ENCODE results near the gene SMIM24. TPM values are rescaled to one million over a fixed set of nuclear protein-coding genes. Genes with fewer than 3 reads are reported as not detected.

Gene SMIM24
- total RNA-seq, 1 experiment from 2014 or later, result 0.36 TPM

DNA sequence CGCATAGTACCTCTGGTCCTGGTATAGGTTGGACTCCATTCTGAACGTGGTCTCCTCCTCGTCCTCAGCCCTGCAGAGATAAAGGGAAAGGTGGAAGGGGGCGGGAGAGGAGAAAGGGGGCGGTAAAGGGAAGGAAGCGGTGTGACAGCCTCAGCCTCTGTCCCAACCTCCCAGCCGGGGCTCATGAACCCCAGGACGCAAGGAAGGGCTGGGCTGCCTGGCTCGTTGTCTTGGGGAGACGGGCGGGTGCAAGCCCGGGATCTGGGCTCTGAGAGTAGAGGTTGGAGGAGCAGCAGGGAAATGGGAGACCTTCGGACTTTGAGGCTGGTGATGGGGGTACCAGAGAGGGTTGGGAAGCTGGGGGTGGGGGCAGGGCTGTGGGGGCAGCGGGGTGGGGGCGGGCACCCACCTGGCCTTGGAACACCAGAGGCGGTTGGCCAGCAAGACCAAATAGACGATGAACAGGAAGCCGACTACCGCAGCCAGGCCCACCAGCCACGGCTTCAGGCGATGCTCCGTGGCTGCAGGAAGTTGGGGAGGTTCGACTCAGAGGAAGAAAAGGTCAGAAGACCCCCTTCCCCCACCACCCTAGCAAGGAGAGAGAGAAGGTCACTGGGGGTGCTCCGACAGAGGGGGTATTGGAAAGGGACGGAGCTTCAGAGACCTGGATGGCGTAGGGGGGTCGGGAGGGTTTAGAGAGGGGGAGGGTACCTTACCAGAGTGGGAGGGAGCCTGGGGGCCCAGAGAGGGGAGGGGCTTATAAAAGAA lies 1.7 kb downstream of the SMIM24 start:
- POLR2A ChIA-PET (ENCODE audit: unreplicated experiment), result no interaction called here
- no peaks in the 10 kb centered on the region for H3K27me3 ChIP-seq (ENCODE audit: low read length)
- intact Hi-C loops (cut with micrococcal nuclease), result no loop called here
- no peaks in the 10 kb centered on the region for H4K20me1 ChIP-seq (ENCODE audit: low read length)
- no peak overlapping the region for H3K9ac ChIP-seq (ENCODE audit: low read length)
- no peak overlapping the region for H3K4me2 ChIP-seq (ENCODE audit: low read length)
- H3K27ac ChIP-seq (ENCODE audit: low read length), result no peak overlapping the region
- ATAC-seq, result no peak
- CTCF ChIA-PET, result no interaction called here
- H3K9me3 ChIP-seq (ENCODE audit: low read length), result no peaks in the 10 kb centered on the region
- no peak overlapping the region for H2AFZ ChIP-seq (ENCODE audit: low read length)
- BruUV-seq (replicated peaks), result no TSS peak
- no peak for DNase-seq
- H3K4me1 ChIP-seq (ENCODE audit: insufficient read depth, low read length), result no peaks in the 10 kb centered on the region
- TF ChIP-seq, protein P1, sequence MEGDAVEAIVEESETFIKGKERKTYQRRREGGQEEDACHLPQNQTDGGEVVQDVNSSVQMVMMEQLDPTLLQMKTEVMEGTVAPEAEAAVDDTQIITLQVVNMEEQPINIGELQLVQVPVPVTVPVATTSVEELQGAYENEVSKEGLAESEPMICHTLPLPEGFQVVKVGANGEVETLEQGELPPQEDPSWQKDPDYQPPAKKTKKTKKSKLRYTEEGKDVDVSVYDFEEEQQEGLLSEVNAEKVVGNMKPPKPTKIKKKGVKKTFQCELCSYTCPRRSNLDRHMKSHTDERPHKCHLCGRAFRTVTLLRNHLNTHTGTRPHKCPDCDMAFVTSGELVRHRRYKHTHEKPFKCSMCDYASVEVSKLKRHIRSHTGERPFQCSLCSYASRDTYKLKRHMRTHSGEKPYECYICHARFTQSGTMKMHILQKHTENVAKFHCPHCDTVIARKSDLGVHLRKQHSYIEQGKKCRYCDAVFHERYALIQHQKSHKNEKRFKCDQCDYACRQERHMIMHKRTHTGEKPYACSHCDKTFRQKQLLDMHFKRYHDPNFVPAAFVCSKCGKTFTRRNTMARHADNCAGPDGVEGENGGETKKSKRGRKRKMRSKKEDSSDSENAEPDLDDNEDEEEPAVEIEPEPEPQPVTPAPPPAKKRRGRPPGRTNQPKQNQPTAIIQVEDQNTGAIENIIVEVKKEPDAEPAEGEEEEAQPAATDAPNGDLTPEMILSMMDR (conservative IDR thresholded peaks at IDR 0.05; ENCODE audit: low read depth, low read length), result no peak
- TF ChIP-seq EZH2phosphoT487 (IDR thresholded peaks at IDR 0.05; ENCODE audit: borderline replicate concordance, low read length), result no peak
- no peaks in the 10 kb centered on the region for H3K9me2 ChIP-seq (replicated peaks; ENCODE audit: low read length)
- no peaks in the 10 kb centered on the region for H3F3A ChIP-seq (ENCODE audit: low read length, unreplicated experiment)
- H3K79me2 ChIP-seq (ENCODE audit: low read length), result no peaks in the 10 kb centered on the region
- H3K4me3 ChIP-seq (ENCODE audit: low read length), result no peak overlapping the region
- H3K36me3 ChIP-seq (ENCODE audit: low read depth, low read length), result no peaks in the 10 kb centered on the region

DNA sequence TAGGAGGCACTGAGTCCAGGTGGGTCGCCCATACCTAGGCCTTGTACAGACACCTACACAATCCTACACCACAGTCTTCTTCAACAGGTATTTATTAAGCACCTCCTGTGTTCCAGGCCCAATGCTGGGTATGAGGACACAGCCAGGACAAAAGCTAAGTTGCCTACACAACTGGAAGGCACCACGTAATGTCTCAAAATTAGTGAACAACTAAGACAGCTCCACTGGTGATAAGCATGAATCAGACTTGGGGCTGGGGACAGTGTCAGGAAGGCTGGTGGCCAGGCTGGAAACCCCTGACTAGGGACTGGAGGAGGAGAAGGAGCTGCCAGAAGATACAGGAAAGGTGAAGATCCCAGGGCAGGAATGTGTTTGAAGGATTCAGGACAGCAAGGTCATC lies 2.4 kb downstream of the SMIM24 start:
- ChIA-PET CTCF (no interaction called here), POLR2A (ENCODE audit: unreplicated experiment) (no interaction called here)
- H3K27me3 ChIP-seq (ENCODE audit: low read length), result no peaks in the 10 kb centered on the region
- no peaks in the 10 kb centered on the region for H4K20me1 ChIP-seq (ENCODE audit: low read length)
- H3K9me2 ChIP-seq (replicated peaks; ENCODE audit: low read length), result no peaks in the 10 kb centered on the region
- BruUV-seq (replicated peaks), result no TSS peak
- intact Hi-C loops (cut with micrococcal nuclease), result no loop called here
- ATAC-seq (no peak), DNase-seq (no peak)
- H3F3A ChIP-seq (ENCODE audit: low read length, unreplicated experiment), result no peaks in the 10 kb centered on the region
- TF ChIP-seq, protein P1 (conservative IDR thresholded peaks at IDR 0.05; ENCODE audit: low read depth, low read length), result no peak
- no peak for TF ChIP-seq EZH2phosphoT487 (IDR thresholded peaks at IDR 0.05; ENCODE audit: borderline replicate concordance, low read length)
- no peak for TF ChIP-seq EZH2 (IDR thresholded peaks at IDR 0.05; ENCODE audit: low read length, unreplicated experiment)
- H3K9ac ChIP-seq (ENCODE audit: low read length), result no peak overlapping the region
- no peaks in the 10 kb centered on the region for H3K36me3 ChIP-seq (ENCODE audit: low read depth, low read length)
- H3K79me2 ChIP-seq (ENCODE audit: low read length), result no peaks in the 10 kb centered on the region
- no peak overlapping the region for H3K4me3 ChIP-seq (ENCODE audit: low read length)
- no peak overlapping the region for H3K27ac ChIP-seq (ENCODE audit: low read length)
- no peak overlapping the region for H3K4me2 ChIP-seq (ENCODE audit: low read length)
- no peaks in the 10 kb centered on the region for H3K4me1 ChIP-seq (ENCODE audit: insufficient read depth, low read length)
- no peaks in the 10 kb centered on the region for H3K9me3 ChIP-seq (ENCODE audit: low read length)
- no peak overlapping the region for H2AFZ ChIP-seq (ENCODE audit: low read length)

DNA sequence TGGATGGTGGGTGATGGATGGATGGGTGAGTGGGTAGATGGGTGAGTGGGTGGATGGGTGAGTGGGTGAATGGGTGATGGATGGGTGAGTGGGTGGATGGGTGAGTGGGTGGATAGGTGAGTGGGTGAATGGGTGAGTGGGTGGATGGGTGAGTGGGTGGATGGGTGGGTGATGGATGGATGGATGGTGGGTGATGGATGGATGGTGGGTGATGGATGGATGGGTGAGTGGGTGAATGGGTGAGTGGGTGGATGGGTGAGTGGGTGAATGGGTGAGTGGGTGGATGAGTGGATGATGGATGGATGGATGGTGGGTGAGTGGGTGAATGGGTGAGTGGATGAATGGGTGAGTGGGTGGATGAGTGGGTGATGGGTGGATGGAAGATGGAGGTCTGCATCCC lies 2.8 kb downstream of the SMIM24 start:
- Histone ChIP-seq H3K4me1 (ENCODE audit: insufficient read depth, low read length) (no peaks in the 10 kb centered on the region), H3K4me2 (ENCODE audit: low read length) (no peak overlapping the region), H3F3A (ENCODE audit: low read length, unreplicated experiment) (no peaks in the 10 kb centered on the region), H3K36me3 (ENCODE audit: low read depth, low read length) (no peaks in the 10 kb centered on the region), H3K9me3 (ENCODE audit: low read length) (no peaks in the 10 kb centered on the region), H3K27me3 (ENCODE audit: low read length) (no peaks in the 10 kb centered on the region), H2AFZ (ENCODE audit: low read length) (no peak overlapping the region), H3K9ac (ENCODE audit: low read length) (no peak overlapping the region), H3K27ac (ENCODE audit: low read length) (no peak overlapping the region), H3K9me2 (replicated peaks; ENCODE audit: low read length) (no peaks in the 10 kb centered on the region), H3K79me2 (ENCODE audit: low read length) (no peaks in the 10 kb centered on the region), H4K20me1 (ENCODE audit: low read length) (no peaks in the 10 kb centered on the region), H3K4me3 (ENCODE audit: low read length) (no peak overlapping the region)
- no peak for DNase-seq
- ChIA-PET CTCF (no interaction called here), POLR2A (ENCODE audit: unreplicated experiment) (no interaction called here)
- intact Hi-C loops (cut with micrococcal nuclease), result no loop called here
- BruUV-seq (replicated peaks), result no TSS peak
- TF ChIP-seq EZH2phosphoT487 (IDR thresholded peaks at IDR 0.05; ENCODE audit: borderline replicate concordance, low read length) (no peak), EZH2 (IDR thresholded peaks at IDR 0.05; ENCODE audit: low read length, unreplicated experiment) (no peak)
- TF ChIP-seq, protein P1 (conservative IDR thresholded peaks at IDR 0.05; ENCODE audit: low read depth, low read length), result no peak
- ATAC-seq, result no peak

All from PC-3 (cell line).